Stimulated activated CD8-positive, alpha-beta memory T cell treated with anti-CD3 and anti-CD28 coated beads, Interleukin-7, amount 100 ng/mL, for 4 hours (primary cell): Measurements from ENCODE around the gene CALB2.

Source experiments
- DNase-seq, 2 donors: peaks; one replicate each; pipeline ENCODE4 v3.0.0-alpha.2; 2020; ENCODE audit warnings: low read depth in 2 of 2

The CALB2 gene

GRCh38 chr16:71387045-71387871 is 28.7 kb downstream of the CALB2 start:
- no peak for DNase-seq

- no peak for DNase-seq
Observed at GRCh38 chr16:71389330-71389729, 30.8 kb downstream of the CALB2 start.

- DNase-seq: no peak
Observed at GRCh38 chr16:71396594-71396993, 38.1 kb downstream of the CALB2 start.

- DNase-seq: no peak
Observed at GRCh38 chr16:71399801-71400563, 41.5 kb downstream of the CALB2 start.

GRCh38 chr16:71402007-71402406 is 43.5 kb downstream of the CALB2 start:
- no peak for DNase-seq

- DNase-seq: no peak
Observed at GRCh38 chr16:71402674-71403073, 44.2 kb downstream of the CALB2 start.

- DNase-seq: no peak
Observed at GRCh38 chr16:71404364-71404763, 45.8 kb downstream of the CALB2 start.

- no peak for DNase-seq
Observed at GRCh38 chr16:71406316-71406715, 47.8 kb downstream of the CALB2 start.

GRCh38 chr16:71406724-71407123 is 48.2 kb downstream of the CALB2 start:
- DNase-seq: no peak

- DNase-seq: no peak
Observed at GRCh38 chr16:71407731-71408130, 49.2 kb downstream of the CALB2 start.

GRCh38 chr16:71408536-71408935 is 50.0 kb downstream of the CALB2 start:
- DNase-seq: no peak

GRCh38 chr16:71409011-71409775 is 50.7 kb downstream of the CALB2 start:
- no peak for DNase-seq

GRCh38 chr16:71410146-71410545 is 51.6 kb downstream of the CALB2 start:
- no peak for DNase-seq

- DNase-seq: peak; percentile 38 to 43
Observed at GRCh38 chr16:71412270-71413160, 54.0 kb downstream of the CALB2 start.

GRCh38 chr16:71413341-71413740 is 54.8 kb downstream of the CALB2 start:
- DNase-seq: no peak

GRCh38 chr16:71414038-71414437 is 55.5 kb downstream of the CALB2 start:
- DNase-seq: no peak

GRCh38 chr16:71421911-71422310 is 63.4 kb downstream of the CALB2 start:
- DNase-seq: no peak

GRCh38 chr16:71423016-71423415 is 64.5 kb downstream of the CALB2 start:
- DNase-seq: no peak

GRCh38 chr16:71423865-71424264 is 65.3 kb downstream of the CALB2 start:
- DNase-seq: no peak

- no peak for DNase-seq
Observed at GRCh38 chr16:71424626-71425025, 66.1 kb downstream of the CALB2 start.

- DNase-seq: no peak
Observed at GRCh38 chr16:71425746-71426068, 67.2 kb downstream of the CALB2 start.
